Limb (tissue), 2 donors: ENCODE results near the gene PDE7B.

Source experiments
- DNase-seq, 2 donors: peaks; one replicate each; pipeline ENCODE4 v3.0.0-alpha.2; 2016; ENCODE audit errors: extremely low spot score in 2 of 2

PDE7B gene

DNA sequence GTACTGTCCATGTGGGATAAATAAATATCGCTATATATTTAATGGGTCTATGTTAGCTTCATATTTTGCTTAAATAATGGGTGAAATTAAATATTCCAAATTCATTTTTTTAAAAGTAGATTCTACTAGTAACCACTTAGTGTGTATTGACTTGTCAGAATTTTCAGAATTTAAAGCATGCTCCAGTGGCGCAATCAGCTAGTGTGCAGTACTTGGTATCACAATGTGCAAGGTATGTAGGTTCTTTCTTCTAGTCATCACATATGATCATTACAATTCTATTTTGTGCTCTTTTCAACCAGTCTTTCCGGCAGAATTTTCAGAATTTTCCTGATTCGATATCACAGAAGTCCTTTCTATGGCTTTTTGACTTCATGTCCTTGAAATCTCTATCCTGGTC, 32.6 kb downstream of the PDE7B start:
- no peak for DNase-seq

DNA sequence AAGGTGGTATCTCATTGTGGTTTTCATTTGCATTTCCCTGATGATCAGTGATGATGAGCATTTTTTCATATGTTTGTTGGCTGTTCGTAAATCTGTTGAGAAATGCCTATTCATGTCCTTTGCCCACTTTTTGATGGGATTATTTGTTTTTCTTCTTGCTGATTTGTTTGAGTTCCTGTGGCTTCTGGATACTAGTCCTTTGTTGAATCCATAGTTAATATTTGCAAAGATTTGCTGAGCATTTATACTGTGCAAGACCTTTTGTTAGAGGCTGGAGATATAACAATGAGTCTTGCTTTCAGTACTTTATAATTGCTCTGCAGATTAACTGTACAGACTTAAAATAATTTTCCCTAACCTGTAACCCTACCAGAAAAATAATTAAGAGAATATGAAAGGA, 35.6 kb downstream of the PDE7B start:
- DNase-seq = no peak

DNA sequence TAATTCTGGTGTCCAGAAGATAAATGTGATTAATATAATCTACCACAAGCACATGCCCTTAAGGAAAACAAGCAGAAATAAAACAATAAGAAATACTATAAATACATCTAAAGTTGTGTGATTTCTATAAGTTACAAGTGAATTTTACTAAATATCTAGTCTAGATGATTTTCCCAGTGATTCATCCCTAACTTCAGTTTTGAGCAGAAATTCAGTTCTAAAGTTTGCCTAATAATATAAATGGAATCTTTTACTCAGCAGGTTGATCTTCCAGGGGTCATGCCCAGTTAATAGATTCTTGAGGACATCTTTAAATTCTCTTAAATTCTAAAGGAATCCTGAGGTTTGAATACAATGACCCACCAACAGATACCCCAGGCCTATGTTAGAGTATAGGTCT, 37.3 kb downstream of the PDE7B start:
- no peak for DNase-seq

DNA sequence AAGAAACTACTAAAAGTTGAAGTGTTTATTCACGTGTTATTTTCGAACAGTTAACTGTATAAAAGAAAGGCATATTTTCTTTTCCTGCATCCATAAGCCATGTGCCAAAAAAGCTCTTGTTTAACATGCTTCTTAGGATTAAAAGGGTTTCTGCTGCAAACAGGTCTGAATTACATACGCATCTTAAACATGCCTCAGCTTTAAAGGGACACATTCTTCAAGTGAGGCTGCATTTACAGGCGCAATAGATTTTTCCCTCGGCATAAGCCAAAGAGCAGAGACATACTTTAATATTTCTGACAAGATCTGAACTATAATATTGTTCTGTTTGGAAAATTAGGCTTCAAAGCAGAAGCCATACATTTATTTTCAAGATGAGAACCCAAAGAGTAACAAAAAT, 39.4 kb downstream of the PDE7B start:
- no peak for DNase-seq

DNA sequence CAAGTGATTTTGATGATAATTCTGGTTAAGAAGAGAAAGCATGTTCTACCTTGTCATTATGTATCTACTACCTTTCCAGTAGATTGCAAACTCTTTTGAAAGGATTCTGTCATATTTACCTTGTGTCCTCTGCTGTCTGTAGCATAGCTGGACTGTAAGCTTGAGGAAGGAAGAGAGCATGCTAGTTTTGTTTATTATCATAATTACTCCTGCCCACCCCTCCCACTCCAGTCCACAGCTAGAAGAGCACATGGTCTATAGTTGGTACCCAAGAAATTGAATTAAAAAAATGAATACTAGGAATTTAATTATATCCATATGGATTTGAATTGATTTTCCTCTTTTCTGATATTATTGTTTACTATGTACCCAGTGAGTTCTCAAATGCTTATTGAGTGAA, 40.2 kb downstream of the PDE7B start:
- no peak for DNase-seq

DNA sequence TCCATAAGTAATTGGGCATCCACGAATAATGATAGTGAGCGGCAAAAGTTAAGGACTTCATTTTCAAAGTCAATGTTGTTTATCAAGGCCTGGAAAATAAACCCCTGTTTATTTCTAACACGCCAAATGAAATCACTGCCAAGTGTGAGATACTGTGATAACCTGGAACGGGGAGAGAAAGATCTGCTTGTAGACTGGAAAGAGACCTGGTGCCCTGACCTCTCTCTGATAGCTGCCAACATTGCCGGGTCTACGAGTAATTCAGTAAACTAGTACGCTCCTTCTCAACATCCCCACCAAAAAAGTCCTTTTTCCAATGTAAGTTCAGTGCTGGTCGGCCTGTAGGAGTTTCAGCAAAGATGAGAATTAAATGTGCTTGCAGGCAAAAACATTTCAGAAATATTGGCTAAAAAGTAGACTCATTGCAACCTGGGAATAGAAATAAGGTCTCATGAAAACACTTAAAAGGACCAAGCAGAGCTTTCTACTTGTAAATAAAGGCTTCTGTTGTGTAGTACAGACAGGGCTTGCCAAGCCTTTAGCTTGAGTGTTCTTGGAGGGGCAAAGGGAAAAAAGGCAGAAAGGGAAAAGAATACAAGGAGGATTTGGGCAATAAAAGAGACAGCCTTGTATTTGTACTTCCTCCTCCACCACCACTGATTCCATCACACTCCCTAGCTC, 43.9 kb downstream of the PDE7B start:
- DNase-seq = no peak

DNA sequence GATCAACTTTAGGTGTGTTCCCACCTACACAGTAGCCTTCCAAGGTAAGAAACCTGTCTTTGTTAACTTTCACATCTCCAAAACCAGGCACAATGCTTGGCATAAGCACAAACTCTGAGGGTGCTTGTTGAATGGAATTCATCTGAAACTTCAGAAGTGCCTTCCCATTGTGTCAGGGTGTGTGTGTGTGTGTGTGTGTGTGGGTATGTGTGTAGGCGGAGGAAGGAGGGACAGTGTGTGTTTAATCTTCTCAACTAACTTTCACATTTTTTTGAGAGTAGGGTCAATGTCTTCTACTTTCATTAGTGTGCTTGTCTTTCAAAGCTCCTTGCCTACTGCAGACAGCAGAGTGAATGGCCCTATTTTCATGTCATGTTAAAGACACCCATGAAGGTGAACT, 45.6 kb downstream of the PDE7B start:
- DNase-seq = no peak

DNA sequence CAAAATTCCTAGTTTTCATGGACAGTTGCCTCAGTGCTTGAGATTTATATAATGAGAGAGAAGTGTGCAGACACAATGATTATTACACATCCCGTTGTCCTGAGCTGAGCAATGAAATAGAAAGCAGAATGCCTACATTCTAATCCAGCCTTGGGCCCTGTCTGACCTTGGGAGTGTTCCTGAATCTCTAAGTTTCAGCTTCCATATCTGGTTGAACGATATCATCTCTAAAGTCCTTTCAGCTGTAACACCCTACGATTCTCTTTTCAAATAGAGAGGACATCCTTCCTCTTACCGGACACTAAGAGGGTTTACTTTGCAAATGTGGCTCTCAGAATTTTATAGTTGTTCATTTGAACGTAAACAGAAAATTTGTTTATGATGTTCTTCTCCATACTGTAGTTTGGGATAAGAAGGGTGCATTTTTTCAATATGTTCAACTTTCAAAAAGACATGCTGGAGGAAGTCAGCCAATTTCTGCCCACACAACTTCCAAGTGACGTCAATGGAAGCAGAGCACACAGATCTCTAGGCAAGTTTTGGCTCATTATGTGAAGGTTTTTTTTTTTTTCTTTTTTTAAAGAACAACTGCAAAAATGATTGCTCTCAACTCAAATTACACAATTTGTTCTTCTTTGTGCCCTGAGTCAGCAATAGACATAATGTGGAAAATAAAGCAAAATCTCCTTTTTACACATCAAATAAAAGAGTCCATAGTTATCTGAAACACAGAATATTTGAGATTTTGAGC, 50.4 kb downstream of the PDE7B start:
- peak in 1 of 2 donors; percentile 74 for DNase-seq

DNA sequence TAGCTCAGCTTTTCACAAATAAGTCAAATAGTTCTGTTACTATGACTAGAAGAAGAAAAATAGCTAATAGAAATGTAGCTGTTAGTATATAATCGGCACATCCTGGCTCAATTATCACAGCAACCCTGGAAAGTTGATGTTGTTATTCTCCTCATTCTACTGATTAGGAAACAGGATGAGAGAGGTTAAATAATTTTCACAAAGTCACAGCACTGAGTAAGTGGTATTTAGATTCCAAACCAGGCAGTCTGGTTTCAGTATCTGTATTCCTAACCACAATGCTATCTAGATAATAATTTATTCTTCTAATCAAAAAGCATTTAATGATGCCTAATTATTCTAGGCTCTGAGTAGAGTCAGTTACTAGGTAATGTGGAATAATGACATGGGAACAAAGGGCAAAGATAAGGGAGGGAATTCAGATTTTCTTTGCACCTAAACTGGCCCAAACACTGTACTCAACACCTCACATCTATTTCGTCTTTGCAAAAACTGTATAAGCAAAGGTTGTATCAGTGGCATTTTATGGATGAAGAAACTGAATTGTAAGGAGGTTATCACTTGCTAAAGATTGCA, 51.3 kb downstream of the PDE7B start:
- DNase-seq = no peak

DNA sequence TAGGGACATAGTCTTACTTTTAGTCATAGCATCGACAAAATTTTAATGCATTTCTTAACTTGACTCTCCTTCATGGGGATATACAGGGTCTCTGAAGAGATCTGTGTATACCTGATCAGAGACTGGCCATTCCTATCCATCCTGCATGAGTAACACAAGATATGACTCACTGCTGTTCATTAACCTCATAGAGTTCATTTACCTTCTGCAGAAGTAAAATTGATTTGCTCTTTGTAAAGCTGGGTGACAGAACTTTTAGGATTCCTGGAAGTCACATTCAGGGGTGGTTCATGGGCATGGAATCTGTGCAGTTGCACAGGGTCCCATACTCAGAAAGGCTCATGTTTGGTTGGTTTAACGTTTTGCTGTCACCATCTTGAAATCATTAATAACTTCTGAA, 53.2 kb downstream of the PDE7B start:
- no peak for DNase-seq

DNA sequence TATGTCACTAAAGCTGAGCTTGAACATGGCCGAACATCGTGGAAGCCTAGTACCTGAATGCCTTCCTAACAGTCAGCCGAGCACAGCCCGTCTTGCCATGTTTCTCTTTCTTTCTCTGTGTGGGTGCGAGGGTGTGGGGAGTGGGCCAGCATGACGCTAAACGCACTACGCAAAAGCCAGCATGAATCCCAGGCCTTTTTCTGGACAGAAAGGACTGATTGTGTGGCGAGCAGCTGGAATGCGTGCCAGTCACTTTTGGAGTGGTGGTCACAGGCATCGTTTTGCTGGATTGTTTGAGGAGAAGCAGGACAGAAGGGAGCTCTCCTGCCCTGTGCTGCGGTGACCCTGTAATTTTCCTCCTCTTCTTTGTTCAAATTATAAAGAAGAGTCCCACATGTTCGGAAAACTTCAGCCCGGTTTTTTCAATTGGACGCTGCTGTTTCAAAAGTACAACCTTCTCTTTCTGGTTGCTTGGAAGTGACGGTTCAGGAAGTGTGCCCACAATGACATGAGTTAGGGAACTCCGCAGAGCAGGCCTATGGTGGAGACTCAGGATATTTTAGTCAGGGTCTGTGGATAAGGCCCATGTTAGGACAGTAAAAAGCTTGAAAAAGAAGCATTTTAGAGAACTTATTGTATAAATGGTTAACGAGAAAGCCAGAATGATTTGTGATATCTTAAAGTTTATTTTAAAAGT, 54.3 kb downstream of the PDE7B start:
- peak in 1 of 2 donors; percentile 27 for DNase-seq

DNA sequence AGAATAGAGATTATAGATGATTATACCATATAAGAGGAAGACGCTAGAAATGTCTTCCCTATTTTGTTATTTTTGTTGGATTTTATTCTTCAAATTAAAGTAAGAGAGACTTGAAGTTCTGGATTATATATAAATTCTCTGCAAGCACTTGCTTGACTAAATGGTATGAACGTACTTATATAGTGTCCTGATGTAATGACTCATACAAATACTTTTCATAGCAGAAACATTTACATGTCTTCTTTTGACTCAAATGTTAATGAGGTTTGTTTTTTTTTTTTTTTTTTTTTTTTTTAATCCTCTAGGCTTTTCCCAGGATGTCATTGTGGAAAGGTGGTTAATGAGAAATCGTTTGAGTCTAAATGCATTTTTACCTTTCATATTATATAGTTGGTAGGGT, 55.0 kb downstream of the PDE7B start:
- no peak for DNase-seq

DNA sequence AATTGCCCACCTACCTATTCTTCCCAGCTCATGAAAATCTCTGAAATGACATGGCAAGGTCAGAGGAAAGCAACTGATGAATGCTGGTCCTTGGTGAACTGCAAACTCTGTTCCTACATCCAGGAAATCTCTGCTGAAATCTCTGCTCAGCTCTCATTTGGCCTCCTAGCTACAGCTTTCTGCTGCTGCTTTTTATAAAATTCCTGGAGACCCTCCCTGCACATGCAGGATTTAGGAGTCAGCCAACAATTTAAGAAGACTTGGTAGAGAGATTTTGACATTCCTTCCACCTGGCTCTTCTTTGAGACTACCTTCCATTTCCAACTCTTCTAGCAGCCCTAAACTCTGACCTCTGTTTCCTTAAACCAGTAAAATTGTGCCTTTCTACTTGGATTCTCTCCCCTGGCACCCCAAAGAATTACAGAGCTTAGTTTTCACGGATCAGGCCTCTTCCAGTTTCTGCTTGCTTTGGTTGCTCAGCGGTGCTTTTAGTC, 55.5 kb downstream of the PDE7B start:
- no peak for DNase-seq

DNA sequence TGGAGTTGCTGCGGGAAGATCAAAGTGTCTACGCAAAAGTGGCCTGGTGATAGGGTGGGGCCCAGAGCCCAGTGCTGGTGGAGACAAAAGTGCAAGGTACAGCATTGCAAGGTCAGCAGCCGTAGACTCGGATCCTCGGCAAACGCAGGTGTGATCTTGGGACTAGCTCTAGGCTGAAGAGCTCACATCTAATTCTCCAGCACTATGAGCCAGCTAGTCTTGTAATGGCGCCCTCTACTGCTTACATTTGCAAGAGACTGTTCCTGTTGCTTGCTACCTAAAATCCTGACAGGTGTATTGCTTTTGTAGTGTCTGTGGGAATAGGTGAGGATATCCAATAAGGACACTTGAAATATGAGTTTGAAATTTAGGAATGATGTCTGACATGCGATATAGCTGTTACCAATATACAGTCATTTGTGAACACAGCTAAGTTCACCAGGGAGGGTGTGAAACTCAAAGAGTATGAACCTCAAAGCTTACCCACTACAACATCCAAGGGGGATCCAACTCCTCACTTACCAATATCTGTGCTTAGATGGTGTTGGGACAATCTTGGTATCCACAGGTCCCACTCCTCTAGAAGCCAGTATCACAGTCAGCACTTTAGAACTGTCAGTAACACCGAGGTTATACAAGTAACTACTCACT, 58.4 kb downstream of the PDE7B start:
- DNase-seq = no peak

DNA sequence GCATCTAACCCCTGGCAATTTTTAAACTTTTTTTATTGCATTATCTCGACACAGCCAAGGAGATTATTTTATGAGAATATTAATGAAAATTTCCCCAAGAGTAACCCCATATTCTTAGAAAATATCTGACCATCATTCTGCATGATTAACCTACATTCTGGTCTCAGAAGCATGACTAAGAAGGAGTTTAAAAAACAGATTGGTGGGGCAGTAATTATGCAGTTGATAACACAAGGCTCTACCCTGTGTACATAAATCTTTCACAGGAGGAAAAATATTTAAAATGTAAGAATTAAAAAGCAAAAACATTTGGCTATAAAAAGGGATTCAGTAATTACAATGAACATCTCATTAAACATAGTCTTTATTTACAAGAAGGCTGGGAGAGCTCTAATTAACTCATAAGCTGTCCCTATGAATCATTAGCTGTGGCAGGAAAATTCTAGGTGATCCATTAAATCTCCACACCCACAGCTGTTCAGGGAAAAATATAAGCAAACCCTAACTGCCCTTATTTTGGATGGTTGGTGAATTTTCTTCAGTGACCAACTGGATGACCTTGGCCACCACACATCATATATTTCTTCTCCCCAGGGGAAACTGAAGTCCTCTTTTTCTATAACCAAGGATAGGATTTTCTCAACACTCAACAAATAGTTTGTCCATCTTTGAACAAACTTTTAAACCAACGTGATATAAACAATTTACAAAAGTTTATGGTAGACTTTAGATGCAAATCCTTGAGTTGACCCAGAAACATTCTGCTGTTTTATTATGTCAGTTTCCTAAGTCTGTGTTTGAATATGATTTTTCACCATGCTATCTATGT, 59.5 kb downstream of the PDE7B start:
- no peak for DNase-seq

DNA sequence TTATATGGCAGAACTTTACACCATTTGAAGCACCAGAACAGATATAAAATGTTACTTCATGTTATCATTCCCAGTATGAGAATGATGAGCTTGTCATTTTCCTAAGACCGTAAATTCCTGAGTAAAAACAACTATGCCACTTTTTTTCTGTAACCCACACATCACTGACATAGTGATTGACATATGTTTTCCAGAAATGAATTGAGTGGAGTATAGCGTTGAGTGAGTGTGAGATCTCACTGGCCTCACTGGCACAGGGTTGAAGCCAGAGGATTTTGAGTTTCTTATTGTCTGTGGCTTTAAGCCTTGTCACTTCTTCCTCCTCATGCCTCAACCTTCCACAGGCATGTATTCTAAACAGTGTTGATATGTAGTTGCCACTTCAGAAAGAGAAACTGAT, 62.3 kb downstream of the PDE7B start:
- DNase-seq = no peak

DNA sequence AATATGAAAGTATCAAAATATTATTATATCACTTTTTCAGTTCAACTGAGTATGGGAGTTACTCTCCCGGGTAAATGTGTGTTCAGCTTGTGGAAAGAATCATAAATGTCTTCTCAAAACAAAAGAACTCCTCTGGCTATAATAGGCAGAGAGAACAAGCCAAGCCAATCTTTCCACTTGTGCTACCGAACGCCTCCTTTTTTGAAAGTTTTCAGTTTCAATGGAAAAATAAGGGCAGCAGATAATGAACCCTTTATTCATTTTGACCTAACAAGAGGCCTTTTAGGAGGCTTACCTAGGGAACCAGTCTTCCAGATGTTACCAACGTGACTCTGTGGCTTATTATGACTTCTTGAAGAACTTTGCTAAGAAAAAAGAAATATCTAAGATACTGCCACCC, 67.5 kb downstream of the PDE7B start:
- no peak for DNase-seq

DNA sequence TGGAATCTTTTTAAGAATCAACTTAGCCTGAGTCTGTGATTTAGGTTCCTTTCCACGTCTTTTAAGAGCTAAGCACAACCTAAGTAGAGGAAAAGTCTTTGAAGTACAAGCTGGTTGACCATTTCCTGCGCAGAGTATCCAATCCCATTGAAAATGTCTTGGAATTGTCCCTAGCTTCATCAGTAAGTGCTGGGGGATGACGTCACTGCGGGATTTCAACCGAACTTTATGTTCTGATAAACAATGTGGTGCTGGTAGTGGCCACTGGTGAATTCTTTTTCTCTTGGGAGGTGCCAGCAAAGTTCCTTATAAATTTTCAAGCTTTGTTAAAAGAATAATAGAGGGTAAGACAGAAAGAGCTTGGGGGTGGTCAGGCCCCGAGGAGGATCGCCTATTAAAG, 69.2 kb downstream of the PDE7B start:
- no peak for DNase-seq

DNA sequence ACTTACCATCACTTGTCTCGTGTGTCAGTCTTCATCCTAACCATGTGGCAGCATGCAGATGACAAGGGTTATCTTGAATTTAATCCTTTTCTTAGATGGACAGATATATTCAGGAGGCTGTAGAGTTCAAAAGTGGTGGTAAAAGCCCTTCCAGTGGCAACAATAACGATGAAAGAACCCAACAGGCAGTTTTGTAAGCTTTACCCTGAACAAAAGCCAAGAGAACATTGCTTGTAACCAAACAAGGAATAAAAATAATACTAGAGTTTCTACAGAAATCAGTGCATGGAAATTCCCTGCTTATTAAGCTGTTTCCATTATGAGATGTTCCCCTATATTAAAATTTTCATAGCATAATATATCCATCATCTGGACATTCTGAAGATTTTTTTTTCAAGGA, 69.7 kb downstream of the PDE7B start:
- DNase-seq = no peak

DNA sequence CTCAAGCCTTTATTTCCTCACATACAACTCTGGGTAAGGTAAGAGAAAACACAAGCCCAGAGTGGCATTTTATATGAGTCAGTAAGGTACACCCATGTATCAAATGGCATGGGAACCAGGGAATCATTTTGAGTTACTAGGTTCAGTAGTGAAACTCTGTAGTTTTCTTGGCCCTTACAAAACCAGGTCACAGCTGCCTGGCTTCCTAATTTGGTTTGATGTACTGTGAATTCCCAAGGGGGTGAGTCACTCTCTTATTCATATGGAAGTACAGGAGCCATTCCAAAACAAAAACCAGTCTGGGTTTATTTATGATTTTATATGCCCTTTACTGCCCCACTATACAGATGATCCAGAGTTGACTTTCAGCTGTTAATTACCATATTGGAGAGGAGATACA, 70.7 kb downstream of the PDE7B start:
- peak in 1 of 2 donors; percentile 75 for DNase-seq

DNA sequence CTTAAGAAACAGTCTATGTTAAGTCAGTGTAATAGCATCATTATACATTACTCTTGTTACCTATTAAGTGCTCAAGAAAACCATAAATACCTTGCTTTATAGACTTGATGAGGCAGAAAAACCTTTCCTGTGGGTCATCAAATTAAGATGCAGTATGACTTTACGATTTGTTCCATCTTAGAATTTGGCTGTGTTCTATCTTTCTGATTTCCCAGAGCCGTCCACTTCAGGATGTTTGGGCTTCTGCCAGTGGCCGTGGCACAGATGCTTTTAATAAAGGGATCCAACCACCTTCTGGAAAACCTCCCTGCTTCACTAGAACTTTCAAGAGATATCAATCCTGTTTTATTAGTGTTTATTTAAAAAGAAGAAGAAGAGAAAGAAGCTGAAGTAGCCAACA, 71.2 kb downstream of the PDE7B start:
- DNase-seq = peak in 1 of 2 donors; percentile 61
